ENCODE measurements around the gene P2RX2.

P2RX2 gene

DNA sequence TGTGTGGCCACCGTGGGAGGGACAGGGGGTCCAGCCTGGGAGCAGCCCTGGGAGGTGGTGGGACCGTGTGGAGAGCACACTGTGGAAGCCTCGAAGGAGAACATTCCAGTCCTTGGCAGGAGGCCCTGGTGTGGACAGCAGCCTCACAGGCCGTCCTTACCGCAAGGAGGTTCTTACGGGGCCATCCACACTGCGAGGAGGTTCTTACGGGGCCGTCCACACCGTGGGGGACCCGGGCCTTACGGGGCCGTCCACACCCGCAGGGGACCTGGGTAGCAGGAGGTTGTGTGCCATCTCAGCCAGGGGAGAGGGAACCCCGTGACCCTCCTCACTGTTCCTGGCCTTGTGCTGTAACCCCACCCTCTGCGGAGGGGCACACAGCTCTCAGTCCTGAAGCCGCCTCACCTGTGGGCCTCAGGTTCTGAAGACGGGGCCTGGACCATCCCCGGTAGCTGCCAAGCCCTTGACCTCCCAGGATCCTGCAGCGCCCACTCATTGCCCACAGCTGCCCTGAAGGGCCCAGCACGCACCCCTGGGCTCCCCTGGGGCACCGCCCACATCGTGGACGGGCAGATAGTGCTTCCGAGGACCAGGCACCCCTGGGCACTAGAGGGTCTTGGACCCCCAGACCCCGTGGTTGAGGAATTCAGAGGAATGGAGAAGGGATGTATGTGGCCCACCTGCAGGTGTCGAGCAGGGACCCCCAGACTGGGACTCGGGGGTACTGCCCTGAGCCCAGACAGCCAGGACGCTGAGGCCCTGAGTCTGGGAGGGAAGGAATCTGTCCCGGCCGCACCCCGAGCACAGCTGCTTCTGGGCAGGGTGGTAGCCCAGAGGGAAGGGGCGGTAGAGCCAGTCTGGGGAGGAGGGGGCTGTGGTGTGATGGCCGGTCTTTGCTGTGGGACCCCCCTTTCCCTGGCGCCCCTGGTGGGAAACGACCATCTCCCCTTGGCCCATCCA lies 45.5 kb upstream of the P2RX2 start:
- H3K4me3 ChIP-seq (replicated peaks; ENCODE audit: low read depth, low read length), result no peak overlapping the region
- TF ChIP-seq, protein P1, sequence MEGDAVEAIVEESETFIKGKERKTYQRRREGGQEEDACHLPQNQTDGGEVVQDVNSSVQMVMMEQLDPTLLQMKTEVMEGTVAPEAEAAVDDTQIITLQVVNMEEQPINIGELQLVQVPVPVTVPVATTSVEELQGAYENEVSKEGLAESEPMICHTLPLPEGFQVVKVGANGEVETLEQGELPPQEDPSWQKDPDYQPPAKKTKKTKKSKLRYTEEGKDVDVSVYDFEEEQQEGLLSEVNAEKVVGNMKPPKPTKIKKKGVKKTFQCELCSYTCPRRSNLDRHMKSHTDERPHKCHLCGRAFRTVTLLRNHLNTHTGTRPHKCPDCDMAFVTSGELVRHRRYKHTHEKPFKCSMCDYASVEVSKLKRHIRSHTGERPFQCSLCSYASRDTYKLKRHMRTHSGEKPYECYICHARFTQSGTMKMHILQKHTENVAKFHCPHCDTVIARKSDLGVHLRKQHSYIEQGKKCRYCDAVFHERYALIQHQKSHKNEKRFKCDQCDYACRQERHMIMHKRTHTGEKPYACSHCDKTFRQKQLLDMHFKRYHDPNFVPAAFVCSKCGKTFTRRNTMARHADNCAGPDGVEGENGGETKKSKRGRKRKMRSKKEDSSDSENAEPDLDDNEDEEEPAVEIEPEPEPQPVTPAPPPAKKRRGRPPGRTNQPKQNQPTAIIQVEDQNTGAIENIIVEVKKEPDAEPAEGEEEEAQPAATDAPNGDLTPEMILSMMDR (IDR thresholded peaks at IDR 0.05; ENCODE audit: low read length, missing control alignments), result no peak
- no peak for DNase-seq (ENCODE audit: low read depth)

DNA sequence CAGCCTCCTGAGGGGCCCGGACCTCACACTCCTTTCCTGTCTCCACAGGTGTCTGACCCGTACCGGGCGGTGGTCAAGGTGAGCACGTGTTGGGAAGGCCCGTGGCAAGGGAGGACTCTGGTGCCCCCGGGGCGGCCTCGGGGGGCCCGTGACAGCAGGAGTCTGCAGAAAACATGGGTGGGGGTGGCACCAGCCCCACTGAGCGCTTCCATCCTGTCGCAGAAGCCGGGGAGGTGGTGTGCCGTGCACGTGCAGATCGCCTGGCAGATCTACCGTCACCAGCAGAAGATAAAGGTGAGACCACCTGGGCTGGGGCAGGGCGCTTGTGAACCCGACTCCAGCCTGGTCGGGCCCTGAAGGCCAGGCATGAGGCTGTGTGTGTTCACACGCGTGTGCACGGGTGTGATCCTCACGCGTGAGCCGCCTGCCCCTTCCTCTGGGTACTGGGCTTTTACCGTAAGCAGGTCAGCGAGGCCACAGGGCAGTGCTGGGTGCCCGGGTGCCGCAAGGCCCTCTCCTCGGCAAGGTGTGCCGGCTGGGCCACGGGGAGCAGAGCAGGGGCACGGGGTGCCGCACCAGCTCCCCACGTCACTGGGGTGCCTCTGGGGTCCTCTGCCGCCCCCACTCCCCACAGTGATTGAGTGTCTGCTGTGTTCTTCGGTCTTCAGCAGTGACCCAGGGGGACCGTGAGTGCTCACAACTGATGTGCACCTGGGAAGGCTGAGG lies 44.1 kb upstream of the P2RX2 start:
- TF ChIP-seq, protein P1 (IDR thresholded peaks at IDR 0.05; ENCODE audit: low read length, missing control alignments), result no peak
- H3K4me3 ChIP-seq (replicated peaks; ENCODE audit: low read depth, low read length), result no peak overlapping the region
- no peak for DNase-seq (ENCODE audit: low read depth)

DNA sequence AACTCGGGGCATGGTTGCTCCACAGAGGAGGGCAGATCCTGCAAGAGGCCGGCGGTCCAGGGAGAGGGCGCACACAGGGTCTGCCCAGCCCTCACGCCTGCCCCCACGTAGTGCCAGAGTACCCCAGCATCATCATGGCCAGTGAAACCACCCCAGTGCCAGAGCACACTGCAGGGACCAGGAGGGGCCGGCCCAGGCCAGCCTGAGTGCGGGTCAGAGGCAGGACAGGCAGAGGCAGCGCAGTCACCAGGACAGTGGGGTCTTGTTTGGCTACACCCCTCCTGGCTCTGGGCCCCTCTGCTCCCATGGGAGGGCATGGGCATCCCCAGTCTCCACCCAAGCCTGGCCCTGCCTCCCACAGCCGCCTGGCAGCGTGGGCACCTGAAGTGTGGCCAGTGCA lies 42.9 kb upstream of the P2RX2 start:
- DNase-seq (ENCODE audit: low read depth), result no peak
- no peak overlapping the region for H3K4me3 ChIP-seq (replicated peaks; ENCODE audit: low read depth, low read length)
- TF ChIP-seq, protein P1 (IDR thresholded peaks at IDR 0.05; ENCODE audit: low read length, missing control alignments), result no peak

DNA sequence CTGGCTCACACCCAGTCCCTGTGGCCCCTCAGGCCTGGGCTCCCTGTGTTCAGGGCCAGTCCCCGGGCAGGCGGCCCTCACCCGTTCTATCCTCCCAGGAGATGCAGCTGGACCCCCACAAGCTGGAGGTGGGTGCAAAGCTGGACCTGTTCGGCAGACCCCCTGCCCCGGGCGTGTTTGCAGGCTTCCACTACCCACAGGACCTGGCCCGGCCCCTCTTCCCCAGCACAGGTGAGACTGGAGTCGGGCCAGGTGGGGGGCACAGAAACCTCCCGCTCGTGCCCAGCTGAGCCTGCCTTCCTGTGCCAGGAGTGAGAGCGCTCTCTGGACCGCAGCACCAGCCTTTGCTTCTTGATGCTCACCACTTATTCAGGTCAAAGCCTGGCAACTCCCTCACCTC lies 41.9 kb upstream of the P2RX2 start:
- H3K4me3 ChIP-seq (replicated peaks; ENCODE audit: low read depth, low read length), result no peak overlapping the region
- TF ChIP-seq, protein P1 (IDR thresholded peaks at IDR 0.05; ENCODE audit: low read length, missing control alignments), result no peak
- no peak for DNase-seq (ENCODE audit: low read depth)

DNA sequence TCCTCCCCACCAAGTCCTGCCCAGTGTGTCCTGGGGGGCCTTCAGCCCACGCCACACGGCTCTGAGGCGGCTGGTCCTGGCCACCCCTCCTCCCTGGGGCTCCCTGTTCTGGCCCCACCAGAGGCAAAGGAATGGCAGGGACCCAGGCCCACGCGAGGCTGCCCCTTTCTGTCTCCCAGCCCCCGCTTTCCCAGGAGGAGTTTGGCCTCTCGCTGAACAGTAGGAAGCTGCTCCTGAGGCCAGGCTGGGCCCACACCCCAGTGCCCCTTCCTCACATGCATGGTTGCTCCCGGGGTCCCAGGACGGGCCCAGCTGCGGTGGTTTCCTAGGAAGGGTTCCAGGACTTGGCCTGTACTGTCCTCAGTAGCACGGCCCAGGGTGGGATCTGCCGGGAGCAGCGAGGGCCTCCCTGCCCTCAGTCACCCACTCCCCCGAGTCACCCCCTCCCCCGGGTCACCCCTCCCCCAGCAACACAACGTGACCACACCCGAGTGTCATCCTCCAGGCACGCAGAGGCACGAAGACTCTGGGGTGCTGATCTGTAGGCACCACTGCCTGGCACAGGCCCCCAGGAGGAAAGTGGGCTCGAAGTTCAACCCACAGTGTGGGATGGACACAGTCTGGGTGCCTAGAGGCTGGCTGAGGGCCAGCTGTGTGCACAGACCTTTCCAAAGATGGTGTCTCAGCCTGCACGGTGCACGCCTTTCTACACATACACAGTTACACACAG lies 41.2 kb upstream of the P2RX2 start:
- H3K4me3 ChIP-seq (replicated peaks; ENCODE audit: low read depth, low read length), result no peak overlapping the region
- TF ChIP-seq, protein P1 (IDR thresholded peaks at IDR 0.05; ENCODE audit: low read length, missing control alignments), result no peak
- no peak for DNase-seq (ENCODE audit: low read depth)

DNA sequence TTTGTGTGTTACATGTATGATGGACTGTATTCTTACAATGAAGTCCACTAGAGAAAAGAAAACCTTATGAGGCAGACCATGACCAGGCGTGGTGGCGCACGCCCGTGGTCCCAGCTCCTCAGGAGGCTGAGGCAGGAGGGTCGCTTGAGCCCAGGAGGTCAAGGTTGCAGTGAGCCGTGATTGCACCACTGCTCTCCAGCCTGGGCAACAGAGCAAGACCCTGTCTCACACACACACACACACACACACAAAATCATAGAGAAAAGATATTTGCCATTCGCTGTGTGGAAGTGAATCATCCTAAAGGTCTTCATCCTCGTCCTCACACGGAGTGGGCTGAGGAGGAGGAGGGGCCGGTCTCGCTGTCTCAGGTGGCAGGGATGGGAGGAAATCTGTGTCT lies 40.5 kb upstream of the P2RX2 start:
- TF ChIP-seq, protein P1 (IDR thresholded peaks at IDR 0.05; ENCODE audit: low read length, missing control alignments), result no peak
- no peak for DNase-seq (ENCODE audit: low read depth)
- H3K4me3 ChIP-seq (replicated peaks; ENCODE audit: low read depth, low read length), result no peak overlapping the region
